ENCODE measurements around the gene CACNA1D.

Gene CACNA1D

DNA sequence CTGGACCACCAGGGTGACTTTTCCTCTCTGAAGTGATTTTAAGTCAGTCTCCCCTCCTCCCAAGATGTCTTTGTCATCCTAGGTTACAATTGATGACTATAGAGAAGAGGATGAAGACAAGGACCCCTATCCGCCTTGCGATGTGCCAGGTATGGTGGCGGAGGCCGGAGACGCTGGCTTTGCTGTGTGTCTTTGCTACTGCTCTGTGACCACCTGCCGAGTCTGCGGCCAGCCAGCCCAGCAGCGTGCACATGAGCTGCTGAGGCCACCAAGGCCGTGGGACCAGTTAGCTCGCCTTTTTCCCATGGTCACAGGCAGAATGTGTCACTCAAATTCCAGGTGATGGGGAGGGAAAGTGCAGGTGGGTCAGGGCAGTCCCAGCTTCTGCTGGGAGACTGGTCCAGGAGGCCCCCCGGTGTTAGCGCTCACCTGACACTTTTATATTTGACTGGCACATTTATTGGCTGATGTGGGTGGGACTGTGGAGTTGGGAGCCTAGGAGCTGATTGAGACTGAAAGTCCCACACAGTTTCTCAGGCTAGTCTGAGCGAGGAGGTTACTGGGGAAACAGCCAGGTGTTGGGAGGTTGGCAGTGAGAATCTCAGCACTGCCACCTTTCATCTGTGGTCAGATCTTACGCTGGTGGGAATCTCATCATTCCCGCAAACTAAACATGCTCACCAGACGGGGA is 237.7 kb downstream of the CACNA1D start:
- TF ChIP-seq, protein P1, sequence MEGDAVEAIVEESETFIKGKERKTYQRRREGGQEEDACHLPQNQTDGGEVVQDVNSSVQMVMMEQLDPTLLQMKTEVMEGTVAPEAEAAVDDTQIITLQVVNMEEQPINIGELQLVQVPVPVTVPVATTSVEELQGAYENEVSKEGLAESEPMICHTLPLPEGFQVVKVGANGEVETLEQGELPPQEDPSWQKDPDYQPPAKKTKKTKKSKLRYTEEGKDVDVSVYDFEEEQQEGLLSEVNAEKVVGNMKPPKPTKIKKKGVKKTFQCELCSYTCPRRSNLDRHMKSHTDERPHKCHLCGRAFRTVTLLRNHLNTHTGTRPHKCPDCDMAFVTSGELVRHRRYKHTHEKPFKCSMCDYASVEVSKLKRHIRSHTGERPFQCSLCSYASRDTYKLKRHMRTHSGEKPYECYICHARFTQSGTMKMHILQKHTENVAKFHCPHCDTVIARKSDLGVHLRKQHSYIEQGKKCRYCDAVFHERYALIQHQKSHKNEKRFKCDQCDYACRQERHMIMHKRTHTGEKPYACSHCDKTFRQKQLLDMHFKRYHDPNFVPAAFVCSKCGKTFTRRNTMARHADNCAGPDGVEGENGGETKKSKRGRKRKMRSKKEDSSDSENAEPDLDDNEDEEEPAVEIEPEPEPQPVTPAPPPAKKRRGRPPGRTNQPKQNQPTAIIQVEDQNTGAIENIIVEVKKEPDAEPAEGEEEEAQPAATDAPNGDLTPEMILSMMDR (IDR thresholded peaks at IDR 0.05; ENCODE audit: low read depth, low read length) = no peak
- DNase-seq (ENCODE audit: extremely low read depth, low read depth) = no peak

DNA sequence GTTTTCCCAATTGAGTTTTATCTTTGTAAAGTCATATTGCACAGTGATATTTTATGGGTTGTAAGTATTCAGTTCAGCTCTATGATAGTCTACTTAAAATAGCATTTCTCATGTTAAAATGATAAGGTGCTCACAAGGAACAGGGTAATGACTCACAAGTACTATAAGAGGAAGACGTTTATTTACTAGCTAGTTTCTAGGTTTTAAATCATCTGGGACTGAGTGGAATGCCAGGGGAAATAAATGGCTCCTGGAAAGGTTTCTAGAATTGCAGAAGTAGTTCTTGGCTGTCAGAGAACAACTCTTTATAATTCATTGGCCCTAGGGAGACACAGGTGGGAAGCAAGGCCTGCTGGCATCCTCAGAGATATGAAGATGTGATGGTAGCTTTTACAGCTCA is 239.0 kb downstream of the CACNA1D start:
- DNase-seq (ENCODE audit: extremely low read depth, low read depth) = no peak
- TF ChIP-seq, protein P1 (IDR thresholded peaks at IDR 0.05; ENCODE audit: low read depth, low read length) = no peak

DNA sequence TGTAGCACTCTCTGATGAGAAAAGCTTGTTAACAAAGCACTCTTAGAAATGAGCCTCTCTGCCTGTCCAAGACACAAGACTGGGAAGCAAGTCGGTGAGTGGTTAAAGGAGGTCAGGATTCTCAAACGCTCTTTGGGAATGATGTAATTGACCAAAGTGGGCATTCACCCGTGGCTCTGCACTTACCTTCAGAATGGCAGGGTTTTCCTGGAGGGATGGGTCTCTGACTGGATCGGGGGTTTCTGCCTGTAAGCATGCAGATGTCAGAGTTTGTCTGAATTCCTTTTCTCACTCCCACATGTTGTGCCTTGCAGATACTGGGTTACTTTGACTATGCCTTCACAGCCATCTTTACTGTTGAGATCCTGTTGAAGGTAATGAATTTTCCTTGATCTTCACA is 245.6 kb downstream of the CACNA1D start:
- no peak for DNase-seq (ENCODE audit: extremely low read depth, low read depth)
- TF ChIP-seq, protein P1 (IDR thresholded peaks at IDR 0.05; ENCODE audit: low read depth, low read length) = no peak

DNA sequence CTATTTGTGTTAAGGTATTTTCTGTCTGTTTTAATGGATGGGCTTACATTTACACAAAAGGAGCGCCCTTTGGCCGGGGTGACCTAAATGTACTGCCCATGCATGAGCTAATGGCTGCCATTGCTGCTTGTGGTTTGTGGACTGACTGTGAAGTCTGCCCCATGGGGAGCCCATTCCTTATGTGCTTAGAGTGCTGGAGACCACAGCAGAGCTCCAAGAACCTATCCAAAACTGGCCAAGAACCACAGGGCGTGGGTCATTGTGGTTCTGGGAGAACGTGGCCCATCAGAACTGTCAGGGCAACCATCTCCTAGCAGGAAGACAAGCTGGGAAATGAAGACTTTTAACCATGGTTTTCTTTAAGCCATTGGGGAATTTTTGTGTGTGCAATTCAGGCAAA is 246.5 kb downstream of the CACNA1D start:
- TF ChIP-seq, protein P1 (IDR thresholded peaks at IDR 0.05; ENCODE audit: low read depth, low read length) = no peak
- DNase-seq (ENCODE audit: extremely low read depth, low read depth) = no peak

DNA sequence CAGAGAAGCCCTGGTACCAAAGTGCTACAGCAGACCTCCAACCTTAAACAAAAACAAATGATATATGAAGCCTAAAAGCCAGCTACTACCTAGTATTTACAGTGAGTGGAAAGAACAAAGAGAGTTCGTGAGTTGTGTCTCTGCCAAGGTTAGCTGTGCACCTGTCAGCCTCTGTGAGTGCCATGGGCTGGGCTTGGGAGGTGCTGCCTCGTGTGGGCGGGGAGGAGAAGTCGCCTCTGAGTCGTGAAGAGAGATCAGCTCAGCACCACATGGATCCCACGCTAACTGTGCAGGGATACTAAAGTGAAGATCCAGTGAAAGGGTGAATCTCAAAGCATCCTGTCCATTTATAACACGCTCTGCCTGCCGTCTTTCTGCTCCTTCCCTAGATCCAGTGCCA is 249.9 kb downstream of the CACNA1D start:
- TF ChIP-seq, protein P1 (IDR thresholded peaks at IDR 0.05; ENCODE audit: low read depth, low read length) = no peak
- DNase-seq (ENCODE audit: extremely low read depth, low read depth) = no peak

DNA sequence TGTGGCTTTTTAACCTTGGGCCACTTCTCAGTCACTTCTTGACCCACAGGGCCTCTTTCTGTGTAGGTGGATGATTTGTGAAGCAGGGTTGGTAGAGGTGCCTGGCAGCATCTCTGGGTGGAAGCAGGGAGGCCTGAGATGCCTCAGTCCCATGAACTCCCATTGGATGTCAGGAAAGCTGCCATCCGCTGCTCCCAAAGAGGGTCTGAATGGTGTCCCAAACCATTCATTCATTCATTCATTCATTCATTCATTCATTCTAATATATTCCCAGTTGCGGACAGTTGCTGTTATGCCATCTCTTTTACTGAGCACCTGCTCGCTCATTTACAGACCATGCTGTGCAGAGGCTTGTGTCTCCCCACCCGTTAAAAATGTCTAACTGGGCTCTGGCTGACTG is 253.1 kb downstream of the CACNA1D start:
- TF ChIP-seq, protein P1 (IDR thresholded peaks at IDR 0.05; ENCODE audit: low read depth, low read length) = no peak
- no peak for DNase-seq (ENCODE audit: extremely low read depth, low read depth)

DNA sequence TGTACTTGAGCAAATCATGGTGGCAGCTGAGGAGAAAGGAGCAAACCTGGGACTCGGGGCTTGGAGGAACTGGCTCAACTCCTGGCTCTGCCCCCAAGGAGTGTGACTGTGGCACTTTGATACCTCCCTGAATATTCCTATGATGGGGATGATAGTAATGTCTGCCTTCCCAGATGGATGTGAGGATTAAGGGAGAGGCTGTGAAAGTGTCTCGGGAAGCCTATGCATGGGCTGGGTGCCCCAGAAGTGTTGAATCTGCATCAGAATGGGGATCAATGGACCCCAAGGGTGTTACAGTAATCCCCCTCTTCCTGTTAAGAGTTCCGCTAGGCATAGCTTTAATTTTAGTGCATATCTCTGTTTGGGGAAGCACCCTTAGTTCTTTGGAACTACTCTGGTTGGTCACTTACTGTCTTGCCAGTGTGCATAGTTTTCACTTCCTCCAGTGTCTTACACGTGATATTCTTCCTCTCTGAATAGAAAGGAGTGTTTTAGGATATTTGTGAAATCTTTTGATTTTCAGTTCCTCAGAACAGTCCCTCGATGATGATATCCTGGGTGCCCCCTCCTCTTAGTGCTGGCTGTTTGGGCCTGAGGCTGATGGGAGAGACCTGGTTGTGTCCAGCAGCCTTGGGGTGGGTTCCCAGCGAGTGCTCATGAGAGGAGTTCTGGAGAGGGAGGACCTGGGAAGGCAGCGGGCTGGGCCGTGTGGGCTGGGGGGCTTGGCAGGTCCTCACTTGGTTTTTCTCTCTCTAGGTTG is 254.3 kb downstream of the CACNA1D start:
- DNase-seq (ENCODE audit: extremely low read depth, low read depth) = no peak
- TF ChIP-seq, protein P1 (IDR thresholded peaks at IDR 0.05; ENCODE audit: low read depth, low read length) = no peak

Measured in AG09319 (cell line).